Brain pericyte (primary cell): Measurements from ENCODE around the gene PAK3.

Experiments used
- DNase-seq: peaks from one replicate; pipeline ENCODE4 v3.0.0-alpha.2; 2012; ENCODE audit warnings: low read depth, low spot score

Gene PAK3

GRCh38 chrX:111095974-111096895, at the start of gene PAK3:
TSS of gene PAK3 (plus strand) at chrX:111096191. CDS start at chrX:111123104, 26,913 bp downstream.
- DNase-seq = no peak

GRCh38 chrX:111047575-111047974, 48.4 kb upstream of the PAK3 start:
- DNase-seq = no peak

- no peak for DNase-seq
Observed at GRCh38 chrX:111052478-111052877, 43.5 kb upstream of the PAK3 start.

GRCh38 chrX:111071542-111072277, 24.3 kb upstream of the PAK3 start:
- no peak for DNase-seq

- no peak for DNase-seq
Observed at GRCh38 chrX:111083081-111083480, 12.9 kb upstream of the PAK3 start.

GRCh38 chrX:111086591-111087006, 9.4 kb upstream of the PAK3 start:
- no peak for DNase-seq

GRCh38 chrX:111088628-111089027, 7.4 kb upstream of the PAK3 start:
- DNase-seq = no peak

GRCh38 chrX:111090458-111090857, 5.5 kb upstream of the PAK3 start:
- DNase-seq = no peak

- DNase-seq = no peak
Observed at GRCh38 chrX:111098874-111099273, 2.9 kb downstream of the PAK3 start.

- DNase-seq = no peak
Observed at GRCh38 chrX:111100191-111100590, 4.2 kb downstream of the PAK3 start.

- DNase-seq = no peak
Observed at GRCh38 chrX:111101580-111101979, 5.6 kb downstream of the PAK3 start.

- no peak for DNase-seq
Observed at GRCh38 chrX:111102636-111103035, 6.6 kb downstream of the PAK3 start.

GRCh38 chrX:111103246-111103645, 7.3 kb downstream of the PAK3 start:
- DNase-seq = no peak

GRCh38 chrX:111110098-111110775, 14.2 kb downstream of the PAK3 start:
- no peak for DNase-seq

- no peak for DNase-seq
Observed at GRCh38 chrX:111114806-111115205, 18.8 kb downstream of the PAK3 start.

GRCh38 chrX:111116666-111117065, 20.7 kb downstream of the PAK3 start:
- DNase-seq = no peak

- DNase-seq = no peak
Observed at GRCh38 chrX:111119341-111119740, 23.4 kb downstream of the PAK3 start.

- DNase-seq = no peak
Observed at GRCh38 chrX:111123125-111123524, 27.1 kb downstream of the PAK3 start.

GRCh38 chrX:111123606-111124179, 27.7 kb downstream of the PAK3 start:
- no peak for DNase-seq

- DNase-seq = no peak
Observed at GRCh38 chrX:111124418-111124817, 28.4 kb downstream of the PAK3 start.

- no peak for DNase-seq
Observed at GRCh38 chrX:111127038-111127437, 31.0 kb downstream of the PAK3 start.

- no peak for DNase-seq
Observed at GRCh38 chrX:111129921-111130320, 33.9 kb downstream of the PAK3 start.
